HepG2 (cell line): ENCODE measurements around the gene AP1S3. TPM values are rescaled to one million over a fixed set of nuclear protein-coding genes. Genes with fewer than 3 reads are reported as not detected.

Experiments
- ATAC-seq: fragments of 200-7000 bp; cut with Tn5 transposase; 3 replicates; pipeline ENCODE4 v1.9.1; 2020; ENCODE audit warnings: mild to moderate bottlenecking, moderate library complexity
- BruUV-seq: library from RNA; stranded (reverse); fragments of 400-500 nt; replicated peaks from 2 replicates; lab custom pipeline; 2021; lab: Mats Ljungman, UMichigan
- CTCF ChIA-PET: fragments of 300-600 bp; formaldehyde crosslinking; extraction: SDS; loops from one replicate; lab custom pipeline; 2021; ENCODE audit warnings: low total read pairs, inconsistent platforms, low intra/inter-chr PET ratio; lab: Yijun Ruan, JAX
- POLR2A ChIA-PET: fragments of 350-600 bp; sonication (Branson Sonifier 250); formaldehyde crosslinking; loops from one replicate; lab custom pipeline; 2020; ENCODE audit warnings: antibody characterized with exemption, inconsistent platforms; lab: Yijun Ruan, JAX
- DNase-seq: peaks from one replicate; pipeline ENCODE4 v3.0.0-alpha.2; 2015; ENCODE audit warnings: low spot score
- FAIRE-seq: peaks from 3 replicates; lab custom pipeline; 2011; peaks lifted over from hg19 to GRCh38; lab: Jason Lieb, UNC
- H2AFZ ChIP-seq: one replicate; pipeline ENCODE4 v1.6.1; 2011; ENCODE audit warnings: low read length, inconsistent platforms
- H3K27ac ChIP-seq: fragments of 300-600 bp; 3 replicates; pipeline ENCODE4 v1.8.0; 2011; ENCODE audit warnings: mixed run types, mild to moderate bottlenecking, mixed read lengths, low read length, inconsistent platforms; ENCODE audit not compliant: insufficient read depth; ENCODE audit errors: extremely low read length
- H3K27me3 ChIP-seq, 2 experiments: fragments of 200-600 bp in 1 of 2; 2 replicates in 1 of 2; 3 replicates in 1 of 2; pipeline versions ENCODE4 v1.6.0 to v1.8.0; 2011; ENCODE audit warnings: low read length in 2 of 2, mild to moderate bottlenecking in 2 of 2, moderate library complexity in 2 of 2, inconsistent platforms in 1 of 2; ENCODE audit not compliant: insufficient read depth in 2 of 2, control insufficient read depth in 1 of 2
- H3K36me3 ChIP-seq, 2 experiments: fragments of 200-600 bp in 1 of 2; replicated peaks in 1 of 2; 2 replicates in 1 of 2; 3 replicates in 1 of 2; pipeline versions ENCODE4 v1.5.1 to v1.8.0; 2011; ENCODE audit warnings: low read length in 2 of 2, inconsistent platforms in 1 of 2; ENCODE audit not compliant: insufficient read depth in 2 of 2, control insufficient read depth in 1 of 2
- H3K4me1 ChIP-seq: 2 replicates; pipeline ENCODE4 v1.5.1; 2012; ENCODE audit warnings: low read length, inconsistent platforms; ENCODE audit not compliant: insufficient read depth
- H3K4me2 ChIP-seq: 2 replicates; pipeline ENCODE4 v1.6.0; 2011; ENCODE audit warnings: low read depth, low read length, inconsistent platforms
- H3K4me3 ChIP-seq, 3 experiments: fragments of 200-600 bp in 1 of 3; sonication (generic), shearing (Covaris generic) in 1 of 3; replicated peaks in 1 of 3; 2 replicates each; pipeline ENCODE4 v1.5.1; 2011 to 2016; ENCODE audit warnings: low read length in 3 of 3, inconsistent platforms in 2 of 3, low read depth in 2 of 3, mild to moderate bottlenecking in 2 of 3, control low read depth in 1 of 3, mixed read lengths in 1 of 3; ENCODE audit not compliant: insufficient read depth in 1 of 3
- H3K79me2 ChIP-seq: one replicate; pipeline ENCODE4 v1.6.1; 2011; ENCODE audit warnings: low read length, inconsistent platforms; ENCODE audit not compliant: insufficient read depth
- H3K9ac ChIP-seq: 2 replicates; pipeline ENCODE4 v1.6.0; 2011; ENCODE audit warnings: mild to moderate bottlenecking, low read depth, low read length, inconsistent platforms; ENCODE audit not compliant: insufficient read depth
- H3K9me3 ChIP-seq: 2 replicates; pipeline ENCODE4 v1.5.1; 2012; ENCODE audit warnings: mild to moderate bottlenecking, low read length
- H4K20me1 ChIP-seq: 2 replicates; pipeline ENCODE4 v1.6.0; 2011; ENCODE audit warnings: inconsistent platforms, mild to moderate bottlenecking, low read length, moderate library complexity; ENCODE audit not compliant: insufficient read depth
- DR1 ChIP-seq: sonication (generic); formaldehyde crosslinking; IDR thresholded peaks from 2 replicates; pipeline ENCODE4 v1.8.0; 2021; ENCODE audit warnings: mild to moderate bottlenecking, missing genetic modification reagents, inconsistent platforms
- HIVEP1 ChIP-seq: sonication (generic); formaldehyde crosslinking; IDR thresholded peaks from 2 replicates; pipeline ENCODE4 v1.4.0; 2020; ENCODE audit warnings: mild to moderate bottlenecking, missing genetic modification reagents
- ZNF629 ChIP-seq: sonication (generic); formaldehyde crosslinking; conservative IDR thresholded peaks from 2 replicates; pipeline ENCODE4 v1.5.0; 2020; ENCODE audit warnings: missing genetic modification reagents
- ZNF891 ChIP-seq: sonication (generic); formaldehyde crosslinking; IDR thresholded peaks from 2 replicates; pipeline ENCODE4 v1.5.0; 2020; ENCODE audit warnings: mild to moderate bottlenecking, missing genetic modification reagents
- WGBS: methylation state at CpG from one replicate; pipeline ENCODE4 v1.1.6; 2017; ENCODE audit warnings: low lambda C conversion rate; 5-methylcytosine and 5-hydroxymethylcytosine counted together
- in situ Hi-C: cut with HindIII; loops from 2 replicates; pipeline ENCODE4 v1.10.0; 2017; ENCODE audit warnings: low pct_unique_long_range_greater_than_20kb; ENCODE audit not compliant: extremely low pct_ligation_motif_present
- intact Hi-C: fragments of 100-400 bp; cut with micrococcal nuclease; formaldehyde crosslinking; loops from one replicate; pipeline ENCODE4 v1.10.0; 2022; ENCODE audit not compliant: unreplicated experiment
- polyA plus RNA-seq, 8 experiments: library from polyadenylated mRNA; depleted of rRNA in 3 of 8; stranded (reverse) in 7 of 8; unstranded in 1 of 8; fragments of >200 nt; fragmentation: Illumina TruSeq in 4 of 8; extraction: Trizol in 4 of 8; gene quantifications; 2 replicates each; pipeline versions ENCODE4 v1.2.1 to v1.2.3, GENCODE V29; 2011 to 2016; ENCODE audit warnings: low read depth in 4 of 8, missing spikeins in 1 of 8, mixed read lengths in 1 of 8; ENCODE audit not compliant: insufficient read depth in 1 of 8
- total RNA-seq, 5 experiments: library from RNA; depleted of rRNA; stranded (reverse); fragments of >200 nt; fragmentation: Illumina TruSeq; extraction: Trizol; gene quantifications; 2 replicates each; pipeline ENCODE4 v1.2.3, GENCODE V29; 2016; ENCODE audit warnings: low read depth in 1 of 5
- TF ChIP-seq, protein P1 (sequence below): sonication (generic); formaldehyde crosslinking; IDR thresholded peaks from 2 replicates; pipeline ENCODE4 v1.5.0; 2020; ENCODE audit warnings: mild to moderate bottlenecking, missing genetic modification reagents, moderate library complexity
- TF ChIP-seq, protein P2 (sequence below): sonication (generic); formaldehyde crosslinking; IDR thresholded peaks from 2 replicates; pipeline ENCODE4 v1.5.1; 2020; ENCODE audit warnings: missing genetic modification reagents, mild to moderate bottlenecking, borderline replicate concordance

Gene AP1S3
- total and polyA plus RNA-seq, 2 of the 13 experiments (the other 11 are each of a cell fraction or from before 2014, with no cell fraction given), result 3.0 to 16.3 TPM

DNA sequence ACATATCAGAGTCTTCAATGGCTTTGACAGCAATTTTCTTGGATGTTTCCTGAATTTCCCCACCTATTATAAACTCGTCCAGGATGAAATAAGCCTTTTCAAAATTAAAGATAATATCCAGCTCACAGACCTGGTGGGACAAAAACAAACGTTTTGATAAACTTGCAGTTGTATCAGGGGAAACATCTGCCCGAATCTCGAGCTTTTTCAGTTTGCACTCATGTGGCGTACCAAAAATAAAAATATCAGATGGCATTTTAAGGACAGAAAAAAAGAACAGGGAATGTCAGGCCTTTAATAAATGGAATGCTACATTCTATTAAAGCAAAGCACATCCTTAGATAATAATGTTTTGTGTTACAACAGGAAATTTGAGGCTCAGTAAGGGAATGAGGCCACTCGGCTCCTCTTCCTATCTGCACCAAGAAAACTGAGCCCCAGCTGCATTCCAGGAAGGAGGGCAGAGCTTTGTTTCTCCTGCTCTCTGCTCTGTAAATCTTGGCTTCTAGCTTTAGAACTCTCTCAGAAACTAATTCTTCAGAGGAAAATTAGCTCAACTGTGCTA is 72.1 kb downstream of the AP1S3 start:
- DNase-seq (no peak), ATAC-seq (no peak), FAIRE-seq (no peak)
- Histone ChIP-seq H3K4me2 (no peak overlapping the region), H3K27ac (no peak overlapping the region), H3K27me3 (no peaks in the 10 kb centered on the region), H3K36me3 (no peaks in the 10 kb centered on the region), H2AFZ (no peak overlapping the region), H3K79me2 (no peaks in the 10 kb centered on the region), H3K9me3 (no peaks in the 10 kb centered on the region), H4K20me1 (no peaks in the 10 kb centered on the region), H3K4me3 (no peak overlapping the region), H3K4me1 (peaks cover 24% of the 10 kb centered on the region), H3K9ac (no peak overlapping the region)
- in situ Hi-C loops, result no loop called here
- BruUV-seq, result no TSS peak
- ChIA-PET POLR2A (no interaction called here), CTCF (no interaction called here)
- 79% methylated on average over 6 of the region's 6 CpGs for WGBS
- intact Hi-C loops, result no loop called here
- no peak for TF ChIP-seq DR1 (CRISPR knock-in tag)
- no peak for TF ChIP-seq ZNF629 (CRISPR knock-in tag)
- TF ChIP-seq ZNF891 (CRISPR knock-in tag), result no peak
- TF ChIP-seq, protein P1, sequence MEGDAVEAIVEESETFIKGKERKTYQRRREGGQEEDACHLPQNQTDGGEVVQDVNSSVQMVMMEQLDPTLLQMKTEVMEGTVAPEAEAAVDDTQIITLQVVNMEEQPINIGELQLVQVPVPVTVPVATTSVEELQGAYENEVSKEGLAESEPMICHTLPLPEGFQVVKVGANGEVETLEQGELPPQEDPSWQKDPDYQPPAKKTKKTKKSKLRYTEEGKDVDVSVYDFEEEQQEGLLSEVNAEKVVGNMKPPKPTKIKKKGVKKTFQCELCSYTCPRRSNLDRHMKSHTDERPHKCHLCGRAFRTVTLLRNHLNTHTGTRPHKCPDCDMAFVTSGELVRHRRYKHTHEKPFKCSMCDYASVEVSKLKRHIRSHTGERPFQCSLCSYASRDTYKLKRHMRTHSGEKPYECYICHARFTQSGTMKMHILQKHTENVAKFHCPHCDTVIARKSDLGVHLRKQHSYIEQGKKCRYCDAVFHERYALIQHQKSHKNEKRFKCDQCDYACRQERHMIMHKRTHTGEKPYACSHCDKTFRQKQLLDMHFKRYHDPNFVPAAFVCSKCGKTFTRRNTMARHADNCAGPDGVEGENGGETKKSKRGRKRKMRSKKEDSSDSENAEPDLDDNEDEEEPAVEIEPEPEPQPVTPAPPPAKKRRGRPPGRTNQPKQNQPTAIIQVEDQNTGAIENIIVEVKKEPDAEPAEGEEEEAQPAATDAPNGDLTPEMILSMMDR (CRISPR knock-in tag), result no peak

DNA sequence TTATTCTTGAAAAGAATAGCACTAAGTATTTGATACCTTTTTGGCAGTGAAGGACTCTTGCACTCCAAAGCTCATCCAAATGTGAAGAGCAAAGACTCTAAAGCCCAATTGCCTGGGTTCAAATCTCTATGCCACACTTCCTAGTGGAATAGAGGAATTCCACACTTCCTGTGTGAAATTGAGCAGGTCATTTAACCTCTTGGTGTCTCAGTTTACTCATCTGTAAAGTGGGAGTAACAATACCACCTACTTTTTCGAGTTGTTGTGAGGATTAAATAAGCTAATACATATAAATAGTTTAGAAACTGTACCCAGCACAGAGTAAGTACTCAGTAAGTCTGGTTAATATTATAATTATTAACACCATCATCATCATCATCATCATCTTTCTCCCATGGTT is 72.6 kb downstream of the AP1S3 start:
- in situ Hi-C loops (no loop called here), intact Hi-C loops (no loop called here)
- WGBS, result 57% methylated on average over 1 of the region's 1 CpG
- Histone ChIP-seq H3K9me3 (no peaks in the 10 kb centered on the region), H4K20me1 (no peaks in the 10 kb centered on the region), H3K4me3 (no peak overlapping the region), H3K4me2 (no peak overlapping the region), H2AFZ (no peak overlapping the region), H3K27ac (no peak overlapping the region), H3K79me2 (no peaks in the 10 kb centered on the region), H3K4me1 (peaks cover 29% of the 10 kb centered on the region), H3K27me3 (no peaks in the 10 kb centered on the region), H3K9ac (no peak overlapping the region), H3K36me3 (no peaks in the 10 kb centered on the region)
- ChIA-PET CTCF (no interaction called here), POLR2A (no interaction called here)
- BruUV-seq, result no TSS peak
- ATAC-seq, result no peak
- TF ChIP-seq HIVEP1 (CRISPR knock-in tag), result no peak
- TF ChIP-seq, protein P2, sequence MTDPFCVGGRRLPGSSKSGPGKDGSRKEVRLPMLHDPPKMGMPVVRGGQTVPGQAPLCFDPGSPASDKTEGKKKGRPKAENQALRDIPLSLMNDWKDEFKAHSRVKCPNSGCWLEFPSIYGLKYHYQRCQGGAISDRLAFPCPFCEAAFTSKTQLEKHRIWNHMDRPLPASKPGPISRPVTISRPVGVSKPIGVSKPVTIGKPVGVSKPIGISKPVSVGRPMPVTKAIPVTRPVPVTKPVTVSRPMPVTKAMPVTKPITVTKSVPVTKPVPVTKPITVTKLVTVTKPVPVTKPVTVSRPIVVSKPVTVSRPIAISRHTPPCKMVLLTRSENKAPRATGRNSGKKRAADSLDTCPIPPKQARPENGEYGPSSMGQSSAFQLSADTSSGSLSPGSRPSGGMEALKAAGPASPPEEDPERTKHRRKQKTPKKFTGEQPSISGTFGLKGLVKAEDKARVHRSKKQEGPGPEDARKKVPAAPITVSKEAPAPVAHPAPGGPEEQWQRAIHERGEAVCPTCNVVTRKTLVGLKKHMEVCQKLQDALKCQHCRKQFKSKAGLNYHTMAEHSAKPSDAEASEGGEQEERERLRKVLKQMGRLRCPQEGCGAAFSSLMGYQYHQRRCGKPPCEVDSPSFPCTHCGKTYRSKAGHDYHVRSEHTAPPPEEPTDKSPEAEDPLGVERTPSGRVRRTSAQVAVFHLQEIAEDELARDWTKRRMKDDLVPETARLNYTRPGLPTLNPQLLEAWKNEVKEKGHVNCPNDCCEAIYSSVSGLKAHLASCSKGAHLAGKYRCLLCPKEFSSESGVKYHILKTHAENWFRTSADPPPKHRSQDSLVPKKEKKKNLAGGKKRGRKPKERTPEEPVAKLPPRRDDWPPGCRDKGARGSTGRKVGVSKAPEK, result no peak
- peak; percentile 82 for TF ChIP-seq ZNF629 (CRISPR knock-in tag)
- DNase-seq, result no peak
- FAIRE-seq, result no peak
